Fibroblast of skin of abdomen (primary cell): ENCODE data around the gene PTCD1. TPM values are rescaled to one million over a fixed set of nuclear protein-coding genes. Genes with fewer than 3 reads are reported as not detected.
A peak's percentile ranks its signal among the peaks of the same experiment; 100 is the strongest.

Experiments used
- DNase-seq: peaks from one replicate; pipeline ENCODE4 v3.0.0-alpha.2; 2013
- polyA plus RNA-seq, 2 experiments: library from polyadenylated mRNA; unstranded; fragments of 120-200 nt; gene quantifications; one replicate each; pipeline ENCODE4 v1.2.1, GENCODE V29; 2013; ENCODE audit not compliant: insufficient read length in 2 of 2

Gene PTCD1, protein sequence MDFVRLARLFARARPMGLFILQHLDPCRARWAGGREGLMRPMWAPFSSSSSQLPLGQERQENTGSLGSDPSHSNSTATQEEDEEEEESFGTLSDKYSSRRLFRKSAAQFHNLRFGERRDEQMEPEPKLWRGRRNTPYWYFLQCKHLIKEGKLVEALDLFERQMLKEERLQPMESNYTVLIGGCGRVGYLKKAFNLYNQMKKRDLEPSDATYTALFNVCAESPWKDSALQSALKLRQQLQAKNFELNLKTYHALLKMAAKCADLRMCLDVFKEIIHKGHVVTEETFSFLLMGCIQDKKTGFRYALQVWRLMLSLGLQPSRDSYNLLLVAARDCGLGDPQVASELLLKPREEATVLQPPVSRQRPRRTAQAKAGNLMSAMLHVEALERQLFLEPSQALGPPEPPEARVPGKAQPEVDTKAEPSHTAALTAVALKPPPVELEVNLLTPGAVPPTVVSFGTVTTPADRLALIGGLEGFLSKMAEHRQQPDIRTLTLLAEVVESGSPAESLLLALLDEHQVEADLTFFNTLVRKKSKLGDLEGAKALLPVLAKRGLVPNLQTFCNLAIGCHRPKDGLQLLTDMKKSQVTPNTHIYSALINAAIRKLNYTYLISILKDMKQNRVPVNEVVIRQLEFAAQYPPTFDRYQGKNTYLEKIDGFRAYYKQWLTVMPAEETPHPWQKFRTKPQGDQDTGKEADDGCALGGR
- 2.6 TPM for polyA plus RNA-seq (2013, experiment 1 of 2; ENCODE audit: insufficient read length)
- 2.4 TPM for polyA plus RNA-seq (2013, experiment 2 of 2; ENCODE audit: insufficient read length)

DNA sequence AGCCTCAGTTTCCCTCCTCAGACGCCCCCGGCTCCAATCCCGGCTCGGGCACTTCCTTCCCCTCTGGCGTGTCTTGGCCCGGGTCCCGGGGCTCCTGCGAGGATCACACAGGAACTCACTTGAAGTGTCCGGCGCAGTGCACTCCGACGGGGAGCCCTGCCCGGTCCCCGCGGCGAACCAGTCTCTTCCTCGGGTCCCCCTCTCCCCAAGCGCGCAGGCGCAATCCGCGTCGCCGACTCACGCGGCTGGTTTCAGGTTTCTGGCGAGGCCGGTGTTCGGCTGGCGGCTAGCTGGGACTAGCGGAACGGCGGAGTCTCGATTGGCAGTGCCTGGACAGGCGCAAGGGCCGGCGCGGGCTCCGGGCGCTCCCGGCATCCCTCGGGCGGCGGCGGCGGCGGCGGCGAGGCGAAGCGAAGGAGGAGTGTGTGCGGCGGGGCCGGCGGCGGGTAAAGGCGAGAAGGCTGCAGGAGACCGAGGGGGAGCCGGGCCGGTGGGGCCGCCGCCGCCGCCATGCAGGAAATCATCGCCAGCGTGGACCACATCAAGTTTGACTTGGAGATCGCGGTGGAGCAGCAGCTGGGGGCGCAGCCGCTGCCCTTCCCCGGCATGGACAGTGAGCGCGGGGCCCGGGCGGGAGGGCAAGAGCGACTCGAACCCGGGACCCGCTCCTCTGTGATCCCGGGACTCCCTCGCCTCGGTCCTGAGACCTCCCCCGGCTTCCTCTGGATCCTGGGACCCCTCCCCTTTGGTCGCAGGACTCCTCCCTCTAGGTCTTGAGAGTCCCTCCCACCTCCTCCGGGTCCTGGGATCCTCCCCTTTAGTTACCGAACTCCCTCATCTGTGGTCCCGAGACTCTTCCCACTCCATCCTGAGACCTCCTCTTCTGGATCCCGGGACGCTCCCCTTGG is at the start of gene PTCD1, which contains the start of gene CPSF4:
Gene PTCD1 (minus strand): TSS at position 226 of the 908 bp plus-strand sequence. CDS start 3,556 bp downstream, outside the sequence.
Gene CPSF4 (plus strand): TSS at position 371 of the 908 bp plus-strand sequence. CDS start 140 bp downstream, at position 511.
- peak; percentile 95 for DNase-seq

DNA sequence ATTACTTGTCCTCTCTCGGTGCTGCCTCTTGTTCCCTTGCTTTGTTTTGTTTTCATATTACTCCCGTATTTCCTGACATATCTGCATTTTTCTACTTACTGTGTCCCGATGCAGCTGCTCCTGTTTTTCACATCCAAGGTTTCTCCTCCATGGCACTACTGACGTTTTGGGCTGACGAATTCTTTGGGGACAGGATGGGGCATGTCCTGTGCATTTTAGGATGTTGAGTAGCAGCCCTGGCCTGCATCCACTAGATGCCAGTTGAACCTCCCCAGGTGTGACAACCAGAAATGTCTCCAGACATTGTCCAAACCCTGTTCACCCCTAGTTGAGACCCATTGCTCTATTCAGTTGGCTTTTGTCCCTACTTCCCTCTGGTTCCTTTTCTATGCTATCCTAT is 46.5 kb upstream of the PTCD1 start:
- DNase-seq: no peak

DNA sequence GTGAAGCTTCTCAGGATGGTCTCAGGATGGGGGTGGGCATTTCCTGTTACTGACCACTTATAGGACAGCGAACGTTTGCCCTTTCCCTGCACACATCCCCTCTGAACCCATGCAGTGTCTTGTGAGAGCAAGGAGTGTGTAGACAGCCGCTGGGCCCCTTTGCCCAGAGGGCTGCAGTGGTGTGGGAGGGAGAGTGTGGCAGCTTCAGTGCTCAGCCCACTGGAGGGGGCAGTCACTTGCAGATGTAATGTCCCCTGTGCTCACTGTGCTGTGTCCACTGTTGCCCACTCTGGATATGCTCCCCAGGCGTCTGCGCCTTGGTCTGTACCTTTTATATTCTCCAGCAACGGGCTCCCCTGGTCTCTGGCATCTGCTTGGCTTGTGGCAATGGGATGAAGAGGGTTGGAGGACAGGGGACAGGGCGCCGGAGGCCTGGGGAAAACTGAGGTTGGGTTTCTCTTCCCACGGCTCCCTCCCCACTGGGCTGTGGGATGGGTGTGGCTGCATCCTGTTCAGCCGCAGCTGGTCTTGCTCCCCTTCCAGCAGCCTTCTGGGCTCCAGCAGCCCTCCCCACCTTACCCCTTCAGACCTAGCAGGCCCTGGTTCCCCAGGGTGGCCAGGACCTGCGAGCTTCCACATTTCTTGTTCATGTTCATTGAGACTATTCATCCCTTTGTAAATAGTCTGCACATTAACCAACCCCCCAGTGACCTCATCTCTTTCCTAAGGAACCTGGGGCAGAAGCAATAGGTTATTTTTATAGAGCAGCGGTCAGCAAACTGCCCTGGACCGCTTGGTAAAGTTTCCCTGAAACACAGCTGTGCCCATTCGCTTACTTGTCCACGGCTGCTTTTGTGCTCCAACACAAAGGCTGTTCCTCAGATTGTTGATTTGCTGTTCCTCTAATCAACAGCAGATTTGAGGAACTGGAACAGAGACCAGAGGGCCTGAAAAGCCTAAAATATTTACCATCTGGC is 40.2 kb upstream of the PTCD1 start:
- no peak for DNase-seq

DNA sequence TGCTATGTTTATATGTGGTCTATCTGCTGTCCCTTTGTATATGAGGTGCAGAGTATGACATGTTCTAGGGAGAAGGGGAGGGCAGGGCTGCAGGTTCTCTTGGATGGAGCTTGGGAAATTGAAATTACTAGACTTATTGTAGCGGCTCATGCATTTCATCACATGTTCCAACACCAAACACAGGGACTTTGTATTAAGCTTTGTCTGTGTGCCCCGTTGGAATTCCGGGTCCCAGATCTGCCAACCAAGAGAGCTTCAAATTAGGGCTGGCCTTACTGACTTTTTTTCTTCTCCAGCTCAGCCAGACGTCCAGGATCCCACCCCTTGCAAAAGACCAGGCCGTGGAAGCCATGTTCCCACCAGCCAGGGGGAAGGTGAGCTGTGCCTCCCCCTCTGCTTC is 37.5 kb upstream of the PTCD1 start:
- DNase-seq: no peak

DNA sequence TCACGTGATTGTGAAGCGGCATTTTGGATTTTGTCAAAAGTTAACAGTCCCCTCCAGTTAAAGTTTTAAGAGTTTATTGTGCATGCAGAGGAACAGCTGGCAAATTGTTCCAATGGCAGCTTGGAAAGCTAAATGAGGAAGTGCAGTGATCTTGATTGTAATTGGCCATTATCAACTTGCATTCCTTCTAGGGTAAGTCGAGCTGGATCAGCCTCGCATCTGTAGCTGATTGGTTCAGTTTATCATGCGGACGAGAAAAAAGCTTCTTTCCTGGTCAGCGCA is 34.7 kb upstream of the PTCD1 start:
- peak; percentile 65 for DNase-seq

DNA sequence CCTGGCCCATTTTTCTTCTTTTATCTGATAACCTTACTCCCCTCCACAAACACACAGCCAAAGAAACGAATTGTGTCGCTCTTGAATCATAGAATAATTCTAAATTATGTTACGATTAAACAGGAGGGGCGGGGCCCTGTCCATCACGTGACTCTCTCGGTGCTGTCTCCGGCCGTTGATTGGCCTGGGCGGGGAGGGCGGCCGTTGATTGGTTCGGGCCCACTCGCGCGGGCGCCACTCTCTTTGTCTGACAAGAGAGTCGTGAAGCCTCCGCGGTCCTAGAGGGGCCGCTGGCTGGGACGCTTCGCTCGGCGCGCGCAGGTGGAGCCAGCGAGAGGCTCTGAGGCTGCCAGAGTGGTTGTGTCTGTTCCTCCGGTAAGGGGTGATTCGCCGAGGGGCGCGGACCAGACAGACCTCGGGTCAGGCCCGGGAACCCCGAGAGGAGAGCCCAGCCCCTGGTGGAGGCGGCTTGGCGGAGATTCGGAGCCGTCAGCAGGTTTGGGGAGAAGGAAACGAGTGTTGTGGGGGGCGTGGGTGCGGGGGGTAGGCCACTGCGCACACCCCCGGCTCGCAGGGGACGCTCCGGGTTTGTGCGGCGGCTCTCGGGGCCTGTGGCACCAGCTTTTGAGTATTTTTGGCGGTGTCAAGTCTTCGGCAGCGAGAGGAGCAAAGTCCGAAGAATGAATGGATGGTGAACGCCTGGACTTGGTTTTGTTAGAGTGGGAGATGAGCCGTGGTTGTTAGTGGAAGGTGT is 34.1 kb upstream of the PTCD1 start, which contains the start of gene ZNF789:
Gene ZNF789 (plus strand): TSS at position 330 of the 754 bp plus-strand sequence. CDS start 3,567 bp downstream, outside the sequence.
- peak; percentile 96 for DNase-seq

DNA sequence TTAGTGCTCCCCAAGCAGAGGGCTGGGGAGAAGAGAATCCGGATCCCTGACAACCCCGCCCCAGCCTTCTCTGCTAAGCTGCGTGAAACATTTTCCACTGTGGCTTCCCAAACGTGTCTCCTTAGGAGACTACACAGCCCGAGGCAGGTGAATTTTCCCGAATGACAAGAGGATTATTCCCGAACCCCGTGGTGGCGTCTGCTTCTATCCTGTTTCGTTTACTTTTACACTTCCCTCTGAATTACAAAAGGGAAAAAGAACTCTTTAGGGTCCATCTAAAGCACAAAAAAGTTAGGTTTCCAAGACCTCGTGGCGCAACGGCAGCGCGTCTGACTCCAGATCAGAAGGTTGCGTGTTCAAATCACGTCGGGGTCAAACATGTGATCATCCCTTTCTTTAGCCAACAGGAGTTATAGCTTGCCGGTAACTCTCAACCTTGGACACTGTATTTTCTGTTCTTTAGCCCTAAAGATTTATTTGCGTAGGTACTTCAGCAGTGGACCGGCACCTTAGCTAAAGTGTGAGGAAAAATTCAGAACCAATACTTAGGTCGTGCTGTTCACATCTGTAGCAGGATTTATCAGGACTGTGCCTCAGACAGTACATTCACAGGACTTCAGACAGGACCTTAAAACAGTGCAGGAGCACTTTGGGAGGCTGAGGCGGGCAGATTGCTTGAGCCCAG is 30.9 kb upstream of the PTCD1 start:
- no peak for DNase-seq

DNA sequence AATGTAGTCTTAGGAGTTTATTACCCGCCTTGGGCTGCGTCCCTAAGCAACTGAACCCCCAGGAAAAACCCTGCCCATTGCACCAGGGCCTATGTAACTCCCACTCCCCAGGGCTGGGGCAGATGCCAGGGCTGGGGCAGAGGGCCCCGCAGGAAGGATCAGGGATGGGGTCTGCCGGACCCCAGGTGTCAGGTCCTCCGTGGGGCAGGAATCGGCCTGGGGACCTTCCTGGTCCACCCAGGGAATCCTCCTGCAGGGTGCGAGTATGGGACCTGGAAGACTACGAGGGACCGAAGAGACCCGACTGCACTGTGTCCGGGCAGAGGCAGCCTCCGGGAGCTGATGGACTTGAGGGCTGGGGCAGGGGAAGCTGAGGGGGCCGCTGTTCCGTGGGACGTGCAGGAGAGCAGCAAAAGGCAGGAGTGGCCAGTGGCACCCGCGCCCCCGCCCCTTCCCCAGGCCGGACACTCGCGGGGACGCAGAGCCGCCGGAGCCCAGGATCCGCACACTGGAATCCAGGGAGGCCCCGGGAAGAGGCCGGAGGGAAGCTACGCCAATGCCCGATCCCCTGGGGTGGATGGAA is 29.8 kb upstream of the PTCD1 start:
- no peak for DNase-seq

DNA sequence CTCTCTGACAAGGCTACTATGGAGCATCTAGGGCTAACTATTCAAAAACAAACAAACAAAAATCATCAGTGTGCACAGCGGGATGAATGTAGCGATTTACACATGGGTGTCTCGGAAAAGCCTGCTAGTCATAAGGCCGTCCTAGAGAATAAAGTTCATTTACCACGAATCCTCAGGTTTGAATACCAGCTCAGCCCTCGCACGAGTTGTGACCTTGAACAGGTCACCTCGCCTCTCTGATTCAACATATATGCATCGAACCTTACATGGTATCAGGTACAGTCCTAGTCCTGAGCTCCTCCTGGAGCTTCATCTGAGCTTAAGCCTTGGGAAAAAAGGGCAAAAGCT is 26.8 kb upstream of the PTCD1 start:
- no peak for DNase-seq

DNA sequence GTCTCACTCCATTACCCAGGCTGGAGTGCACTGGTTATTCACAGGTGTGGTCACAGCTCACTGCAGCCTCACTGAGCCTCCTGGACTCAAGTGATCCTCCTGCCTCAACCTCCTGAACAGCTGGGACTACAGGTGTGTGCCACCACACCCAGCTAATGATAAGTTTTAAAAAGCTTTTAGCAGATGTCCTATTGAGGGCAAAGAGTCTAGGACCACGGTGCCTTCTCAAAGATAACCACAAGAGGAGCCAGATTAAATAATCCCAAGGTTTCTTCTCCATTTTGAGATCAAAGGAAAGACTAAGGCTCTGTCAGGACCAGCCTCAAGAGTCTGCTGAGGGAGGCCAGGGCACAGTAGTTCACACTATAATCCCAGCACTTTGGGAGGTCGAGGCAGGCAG is 22.6 kb upstream of the PTCD1 start:
- no peak for DNase-seq

DNA sequence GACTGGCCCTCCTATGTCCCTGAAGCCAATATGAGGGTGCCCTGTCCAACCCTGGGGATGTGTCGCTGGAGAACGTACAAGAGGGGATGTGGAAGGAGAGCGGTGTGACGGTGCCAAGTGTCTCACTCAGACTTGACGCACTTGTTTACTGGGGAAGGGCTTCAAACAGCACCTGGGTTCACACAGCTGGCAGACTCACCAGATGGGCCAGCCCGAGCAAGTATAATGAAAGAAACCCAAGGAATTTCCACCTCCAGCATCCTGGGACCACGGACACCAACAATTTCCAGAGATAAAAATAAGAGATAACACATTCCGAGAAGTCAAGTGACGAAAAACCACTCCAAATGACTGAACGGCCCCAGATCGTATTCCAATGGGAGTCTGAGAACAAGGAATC is 22.1 kb upstream of the PTCD1 start:
- DNase-seq: no peak

DNA sequence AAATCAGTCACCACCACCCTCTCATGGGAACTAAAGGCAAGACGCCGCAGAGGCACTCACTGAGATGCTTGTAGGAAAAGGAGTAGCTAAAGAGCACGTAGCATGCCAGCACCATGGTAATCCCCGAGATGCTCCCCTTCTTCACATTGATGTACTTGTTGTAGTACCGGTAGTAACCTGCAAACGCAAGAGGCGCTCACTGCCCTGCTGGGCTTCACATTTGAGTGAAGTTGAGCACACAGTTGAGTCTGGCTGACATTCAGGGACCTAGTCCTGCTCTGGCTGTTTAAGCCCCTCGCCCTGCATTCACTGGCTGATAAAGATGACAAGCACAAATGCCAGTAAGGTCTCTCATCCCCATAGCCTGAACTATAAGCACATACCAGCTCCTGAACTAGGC is 20.5 kb upstream of the PTCD1 start:
- DNase-seq: peak; percentile 11

DNA sequence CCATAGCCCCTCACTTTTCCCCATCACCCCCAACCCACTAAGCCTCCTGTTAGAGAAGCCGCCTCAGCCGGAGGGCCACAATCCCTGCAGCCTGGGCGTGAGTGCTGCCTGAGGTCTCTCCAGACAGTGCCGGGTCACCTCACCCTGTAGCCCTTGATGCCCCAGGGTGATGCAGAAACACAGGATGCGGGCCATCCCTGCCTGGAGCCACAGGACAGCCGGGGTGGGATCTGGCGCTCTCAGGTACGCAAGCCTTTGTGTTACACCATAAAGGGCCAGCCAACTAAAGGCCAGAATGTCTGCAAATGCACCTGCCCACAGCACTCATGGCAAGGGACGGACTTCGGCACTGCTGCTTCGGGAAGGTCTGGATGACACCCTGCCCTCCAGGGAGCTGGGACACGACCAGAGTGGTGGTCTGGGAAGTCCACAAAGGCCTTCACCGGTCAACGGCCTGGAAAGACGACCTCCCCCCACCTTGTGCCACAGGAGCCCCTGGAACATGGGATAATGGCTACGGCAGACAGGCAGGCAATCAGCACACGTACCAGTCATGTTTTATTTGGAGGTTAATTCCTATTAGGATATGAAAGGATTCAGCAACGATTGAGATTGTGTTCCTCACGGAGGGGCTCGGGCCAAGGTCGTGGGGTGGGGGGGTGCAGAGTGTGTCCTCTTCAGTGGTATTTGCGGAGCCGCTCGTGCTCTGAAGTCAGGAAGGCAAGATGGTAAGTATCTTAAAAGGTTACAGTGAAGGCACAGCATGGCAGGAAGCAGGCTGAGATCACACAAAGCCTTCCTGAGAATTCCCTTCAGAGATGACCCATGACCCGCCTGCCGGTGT is 19.3 kb upstream of the PTCD1 start:
- DNase-seq: no peak

DNA sequence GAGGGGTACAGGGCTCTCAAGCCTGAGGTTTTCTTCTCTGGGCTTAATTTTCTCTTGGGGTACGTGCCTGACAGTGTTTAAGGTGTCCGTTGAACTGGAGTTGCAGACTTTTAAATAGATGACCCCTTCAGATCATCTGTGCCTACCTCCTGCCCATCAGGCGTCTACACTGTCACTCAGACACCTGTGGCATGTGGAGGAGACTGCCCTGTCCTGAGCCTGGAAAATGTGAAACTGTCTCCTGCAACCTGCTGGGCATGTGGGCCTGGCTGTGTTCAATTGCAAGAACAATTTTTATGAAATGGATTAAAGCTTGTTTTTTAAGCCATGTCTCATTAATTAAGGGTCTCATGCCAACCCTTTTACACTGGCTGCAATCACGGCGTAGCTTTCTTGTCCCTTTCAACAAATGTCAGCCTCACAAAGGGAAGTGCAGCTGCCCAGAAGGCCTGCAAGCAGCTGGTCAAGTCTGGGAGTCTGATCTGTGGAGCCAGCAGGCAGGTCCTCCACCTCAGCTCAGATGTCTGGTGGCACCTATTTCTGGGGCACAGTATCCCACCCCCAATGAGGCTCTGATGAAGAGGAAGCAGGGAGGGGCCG is 18.6 kb upstream of the PTCD1 start:
- no peak for DNase-seq

DNA sequence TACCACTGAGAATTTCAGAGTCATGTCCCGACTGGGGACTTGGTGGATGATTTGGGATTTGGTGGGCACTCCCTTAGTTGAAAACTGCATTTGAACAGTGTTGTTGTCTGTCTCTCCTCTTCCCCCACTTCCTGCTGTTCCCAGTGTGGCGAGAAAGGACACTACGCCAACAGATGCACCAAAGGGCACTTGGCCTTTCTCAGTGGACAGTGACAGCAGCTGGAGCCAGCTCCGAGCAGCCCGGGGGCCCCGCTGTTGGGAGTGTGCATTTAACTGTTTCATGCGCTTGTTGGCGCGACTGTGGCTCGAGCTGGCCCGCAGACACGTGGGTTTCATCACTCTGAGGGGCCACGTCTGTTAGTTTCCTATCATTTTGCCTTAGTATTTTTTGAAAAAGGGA is 17.7 kb upstream of the PTCD1 start:
- no peak for DNase-seq

DNA sequence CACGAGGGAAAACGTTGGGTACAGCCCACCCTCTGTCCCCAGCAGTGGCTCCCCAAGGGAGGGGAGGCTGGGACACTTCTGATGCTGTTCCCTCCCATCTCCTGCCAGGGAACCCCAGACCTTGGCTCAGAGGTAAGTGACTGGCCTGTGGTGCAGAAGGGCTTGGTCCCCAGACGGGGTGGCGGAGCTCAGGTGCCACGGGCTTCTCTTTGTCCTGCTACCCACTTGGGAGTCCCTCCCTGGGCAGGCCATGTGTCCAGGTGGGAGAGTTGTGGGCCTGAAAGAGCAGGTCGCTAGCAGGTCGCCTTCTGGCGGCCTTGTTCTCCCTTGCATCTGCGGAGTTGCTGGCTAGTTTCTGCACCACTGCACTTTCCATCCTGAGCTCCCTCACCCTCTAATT is 17.3 kb upstream of the PTCD1 start:
- DNase-seq: no peak

DNA sequence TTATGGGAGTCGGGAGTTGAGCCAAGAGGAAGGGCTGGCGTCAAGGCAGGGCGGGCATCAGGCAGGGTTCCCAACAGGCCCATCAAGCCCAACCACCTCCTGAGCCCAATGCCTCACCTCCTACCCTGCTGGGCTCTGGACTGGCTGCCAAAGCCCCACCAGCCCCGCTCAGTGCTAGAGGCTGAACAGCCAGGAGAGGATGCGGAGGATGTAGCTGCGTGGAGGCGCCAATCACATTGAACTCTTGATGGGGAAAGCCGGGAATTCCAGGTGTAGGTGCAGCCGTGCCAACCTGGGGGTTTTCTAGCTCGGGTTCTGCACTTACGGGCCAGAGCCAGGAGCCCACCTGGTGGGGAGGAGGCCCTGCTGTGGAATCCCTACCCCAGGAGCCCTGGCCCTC is 14.5 kb upstream of the PTCD1 start:
- DNase-seq: no peak

DNA sequence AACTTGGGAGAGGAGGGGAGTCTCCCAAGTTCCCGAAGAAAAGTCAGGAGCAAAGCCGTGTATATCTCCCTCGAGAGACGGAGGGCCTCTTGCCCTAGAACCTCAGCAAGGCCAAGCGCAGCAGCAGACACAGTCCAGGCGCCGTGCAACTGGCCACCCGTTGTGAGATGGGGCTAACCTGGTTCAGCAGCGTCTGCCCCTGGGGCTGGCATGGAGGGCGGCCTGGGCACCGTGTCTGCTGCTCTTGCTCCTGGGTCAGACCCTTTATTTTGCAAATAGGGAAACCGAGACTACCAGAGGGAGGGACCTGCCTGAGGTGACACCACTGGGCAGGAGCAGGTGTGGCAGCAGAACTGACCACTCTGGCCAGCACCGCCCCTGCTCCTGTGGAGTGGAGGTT is 13.9 kb upstream of the PTCD1 start:
- DNase-seq: no peak
